ENCODE data around the gene LRCH2.

GRCh38 chrX:115112411-115112810, 121.5 kb downstream of the LRCH2 start:
- no peak for TF ChIP-seq POLR2A (IDR thresholded peaks at IDR 0.05)
- TF ChIP-seq CTCF (IDR thresholded peaks at IDR 0.05): no peak

Measured in lower leg skin (tissue), 3 donors.